ENCODE results near the gene SPPL2A.
"Not testable (repeated sequence)": the region's sequence is repeated elsewhere in the genome, so short reads cannot be mapped to it uniquely, and the experiment has no call there.

DNA sequence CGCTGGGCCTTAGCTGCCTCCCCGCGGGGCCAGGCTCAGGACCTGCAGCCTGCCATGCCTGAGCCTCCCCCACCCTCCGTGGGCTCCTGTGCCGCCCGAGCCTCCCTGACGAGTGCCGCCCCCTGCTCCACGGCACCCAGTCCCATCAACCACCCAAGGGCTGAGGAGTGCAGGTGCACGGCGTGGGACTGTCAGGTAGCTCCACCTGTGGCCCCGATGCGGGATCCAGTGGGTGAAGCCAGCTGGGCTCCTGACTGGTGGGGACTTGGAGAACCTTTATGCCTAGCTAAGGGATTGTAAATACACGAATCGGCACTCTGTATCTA lies 46.6 kb upstream of the SPPL2A start:
- TF ChIP-seq, protein P1, sequence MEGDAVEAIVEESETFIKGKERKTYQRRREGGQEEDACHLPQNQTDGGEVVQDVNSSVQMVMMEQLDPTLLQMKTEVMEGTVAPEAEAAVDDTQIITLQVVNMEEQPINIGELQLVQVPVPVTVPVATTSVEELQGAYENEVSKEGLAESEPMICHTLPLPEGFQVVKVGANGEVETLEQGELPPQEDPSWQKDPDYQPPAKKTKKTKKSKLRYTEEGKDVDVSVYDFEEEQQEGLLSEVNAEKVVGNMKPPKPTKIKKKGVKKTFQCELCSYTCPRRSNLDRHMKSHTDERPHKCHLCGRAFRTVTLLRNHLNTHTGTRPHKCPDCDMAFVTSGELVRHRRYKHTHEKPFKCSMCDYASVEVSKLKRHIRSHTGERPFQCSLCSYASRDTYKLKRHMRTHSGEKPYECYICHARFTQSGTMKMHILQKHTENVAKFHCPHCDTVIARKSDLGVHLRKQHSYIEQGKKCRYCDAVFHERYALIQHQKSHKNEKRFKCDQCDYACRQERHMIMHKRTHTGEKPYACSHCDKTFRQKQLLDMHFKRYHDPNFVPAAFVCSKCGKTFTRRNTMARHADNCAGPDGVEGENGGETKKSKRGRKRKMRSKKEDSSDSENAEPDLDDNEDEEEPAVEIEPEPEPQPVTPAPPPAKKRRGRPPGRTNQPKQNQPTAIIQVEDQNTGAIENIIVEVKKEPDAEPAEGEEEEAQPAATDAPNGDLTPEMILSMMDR (tag by site-specific recombination; IDR thresholded peaks at IDR 0.05) = not testable (repeated sequence)
- not testable (repeated sequence) for TF ChIP-seq ZNF221 (tag by site-specific recombination; IDR thresholded peaks at IDR 0.05; ENCODE audit: borderline replicate concordance)
- TF ChIP-seq, protein P2, sequence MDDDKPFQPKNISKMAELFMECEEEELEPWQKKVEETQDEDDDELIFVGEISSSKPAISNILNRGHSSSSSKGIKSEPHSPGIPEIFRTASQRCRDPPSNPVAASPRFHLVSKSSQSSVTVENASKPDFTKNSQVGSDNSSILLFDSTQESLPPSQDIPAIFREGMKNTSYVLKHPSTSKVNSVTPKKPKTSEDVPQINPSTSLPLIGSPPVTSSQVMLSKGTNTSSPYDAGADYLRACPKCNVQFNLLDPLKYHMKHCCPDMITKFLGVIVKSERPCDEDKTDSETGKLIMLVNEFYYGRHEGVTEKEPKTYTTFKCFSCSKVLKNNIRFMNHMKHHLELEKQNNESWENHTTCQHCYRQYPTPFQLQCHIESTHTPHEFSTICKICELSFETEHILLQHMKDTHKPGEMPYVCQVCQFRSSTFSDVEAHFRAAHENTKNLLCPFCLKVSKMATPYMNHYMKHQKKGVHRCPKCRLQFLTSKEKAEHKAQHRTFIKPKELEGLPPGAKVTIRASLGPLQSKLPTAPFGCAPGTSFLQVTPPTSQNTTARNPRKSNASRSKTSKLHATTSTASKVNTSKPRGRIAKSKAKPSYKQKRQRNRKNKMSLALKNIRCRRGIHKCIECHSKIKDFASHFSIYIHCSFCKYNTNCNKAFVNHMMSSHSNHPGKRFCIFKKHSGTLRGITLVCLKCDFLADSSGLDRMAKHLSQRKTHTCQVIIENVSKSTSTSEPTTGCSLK (tag by site-specific recombination; IDR thresholded peaks at IDR 0.05) = not testable (repeated sequence)

All from HEK293 (cell line).